Liver (tissue), 9 donors: ENCODE measurements around the gene UBA6. TPM values are rescaled to one million over a fixed set of nuclear protein-coding genes. Genes with fewer than 3 reads are reported as not detected.

Source experiments
- DNase-seq: peaks from one replicate; pipeline ENCODE4 v3.0.0-alpha.2; 2017; ENCODE audit warnings: low spot score
- H3K27ac ChIP-seq, 2 donors: one replicate each; pipeline ENCODE4 v1.7.0; 2013; ENCODE audit warnings: inconsistent platforms in 2 of 2, low read length in 2 of 2, control low read depth in 1 of 2, low read depth in 1 of 2, mild to moderate bottlenecking in 1 of 2
- H3K27me3 ChIP-seq, 4 donors: one replicate each; pipeline versions ENCODE4 v1.6.1 to v1.7.0; 2013; ENCODE audit warnings: low read length in 3 of 4, inconsistent platforms in 1 of 4, mild to moderate bottlenecking in 1 of 4, moderate library complexity in 1 of 4; ENCODE audit not compliant: control insufficient read depth in 4 of 4, insufficient read depth in 4 of 4
- H3K36me3 ChIP-seq, 4 donors: one replicate each; pipeline versions ENCODE4 v1.6.1 to v1.7.0; 2013; ENCODE audit warnings: low read length in 3 of 4, mild to moderate bottlenecking in 3 of 4, low read depth in 1 of 4, moderate library complexity in 1 of 4; ENCODE audit not compliant: control insufficient read depth in 4 of 4, insufficient read depth in 3 of 4
- H3K4me1 ChIP-seq, 4 donors: one replicate each; pipeline versions ENCODE4 v1.6.1 to v1.7.0; 2013; ENCODE audit warnings: low read length in 3 of 4, mild to moderate bottlenecking in 3 of 4, moderate library complexity in 1 of 4; ENCODE audit not compliant: control insufficient read depth in 4 of 4, insufficient read depth in 4 of 4
- H3K4me3 ChIP-seq, 3 donors: one replicate each; pipeline versions ENCODE4 v1.6.1 to v1.7.0; 2013; ENCODE audit warnings: low read length in 3 of 3, control low read depth in 1 of 3, low read depth in 1 of 3, mild to moderate bottlenecking in 1 of 3
- H3K9ac ChIP-seq, 2 donors: one replicate each; pipeline ENCODE4 v1.7.0; 2013; ENCODE audit warnings: low read length in 2 of 2, mild to moderate bottlenecking in 2 of 2, moderate library complexity in 2 of 2, control low read depth in 1 of 2, low read depth in 1 of 2
- H3K9me3 ChIP-seq, 4 donors: one replicate each; pipeline versions ENCODE4 v1.6.1 to v1.7.0; 2013; ENCODE audit warnings: low read length in 3 of 4; ENCODE audit not compliant: control insufficient read depth in 4 of 4
- EGR1 ChIP-seq, 2 donors: IDR thresholded peaks; 2 replicates each; pipeline ENCODE4 v1.6.1; 2016 to 2018; ENCODE audit warnings: antibody characterized with exemption in 2 of 2, low read depth in 2 of 2
- FOXA2 ChIP-seq: IDR thresholded peaks from 2 replicates; pipeline ENCODE4 v1.6.1; 2016; ENCODE audit warnings: antibody characterized with exemption
- GABPA ChIP-seq, 2 donors: IDR thresholded peaks in 1 of 2; conservative IDR thresholded peaks in 1 of 2; 2 replicates each; pipeline ENCODE4 v1.6.1; 2016; ENCODE audit warnings: antibody characterized with exemption in 2 of 2, mild to moderate bottlenecking in 1 of 2, moderate library complexity in 1 of 2
- HNF4A ChIP-seq, 2 donors: conservative IDR thresholded peaks; 2 replicates each; pipeline ENCODE4 v1.6.1; 2016; ENCODE audit warnings: antibody characterized with exemption in 2 of 2, mild to moderate bottlenecking in 2 of 2
- HNF4G ChIP-seq: IDR thresholded peaks from 2 replicates; pipeline ENCODE4 v1.6.1; 2016; ENCODE audit warnings: antibody characterized with exemption
- JUND ChIP-seq, 2 donors: IDR thresholded peaks; 2 replicates each; pipeline ENCODE4 v1.6.1; 2016; ENCODE audit warnings: antibody characterized with exemption in 2 of 2
- MAX ChIP-seq: IDR thresholded peaks from 2 replicates; pipeline ENCODE4 v1.6.1; 2016; ENCODE audit warnings: antibody characterized with exemption
- NR2F2 ChIP-seq: IDR thresholded peaks from 2 replicates; pipeline ENCODE4 v1.6.1; 2016; ENCODE audit warnings: antibody characterized with exemption
- RAD21 ChIP-seq, 2 donors: IDR thresholded peaks; 2 replicates each; pipeline ENCODE4 v1.6.1; 2016; ENCODE audit warnings: antibody characterized with exemption in 2 of 2, mild to moderate bottlenecking in 2 of 2
- RXRA ChIP-seq, 2 donors: IDR thresholded peaks; 2 replicates each; pipeline ENCODE4 v1.6.1; 2017 to 2018; ENCODE audit warnings: antibody characterized with exemption in 2 of 2, mild to moderate bottlenecking in 1 of 2
- SP1 ChIP-seq: IDR thresholded peaks from 2 replicates; pipeline ENCODE4 v1.6.1; 2018; ENCODE audit warnings: antibody characterized with exemption, mild to moderate bottlenecking
- TAF1 ChIP-seq: conservative IDR thresholded peaks from 2 replicates; pipeline ENCODE4 v1.6.1; 2016; ENCODE audit warnings: antibody characterized with exemption, mild to moderate bottlenecking
- YY1 ChIP-seq: IDR thresholded peaks from 2 replicates; pipeline ENCODE4 v1.6.1; 2016; ENCODE audit warnings: antibody characterized with exemption, mild to moderate bottlenecking
- WGBS: extraction: QIAGEN DNeasy Blood & Tissue Kit; methylation state at CpG from one replicate; pipeline ENCODE4 v1.1.7; 2013; 5-methylcytosine and 5-hydroxymethylcytosine counted together
- polyA plus RNA-seq, 2 donors: library from polyadenylated mRNA; stranded (reverse) in 1 of 2; unstranded in 1 of 2; fragments of 200-250 nt in 1 of 2; fragments of >200 nt in 1 of 2; fragmentation: Nextera tagmentation in 1 of 2; extraction: Ambion mirVana in 1 of 2; gene quantifications; one replicate each; pipeline versions ENCODE4 v1.2.1 to v1.2.3, GENCODE V29; 2013 to 2015
- total RNA-seq, 2 donors: library from RNA; depleted of rRNA; stranded (reverse); fragments of >200 nt; gene quantifications; one replicate each; pipeline ENCODE4 v1.2.3, GENCODE V29; 2014
- TF ChIP-seq, protein P1 (sequence below): IDR thresholded peaks from 2 replicates; pipeline ENCODE4 v1.6.1; 2016; ENCODE audit warnings: antibody characterized with exemption, mild to moderate bottlenecking
- TF ChIP-seq, protein P2 (sequence below): fragments of 150-350 bp; IDR thresholded peaks from 2 replicates; pipeline ENCODE4 v1.5.1; 2017; ENCODE audit warnings: improper control_type of control experiment, low read depth, low read length; ENCODE audit not compliant: missing input control
- TF ChIP-seq, protein P3 (sequence below): IDR thresholded peaks from 2 replicates; pipeline ENCODE4 v1.6.1; 2016; ENCODE audit warnings: antibody characterized with exemption
- TF ChIP-seq, protein P4 (sequence below): IDR thresholded peaks from 2 replicates; pipeline ENCODE4 v1.6.1; 2016; ENCODE audit warnings: antibody characterized with exemption
- donor health status: healthy.
- donor health status: healthy.
- donor health status: healthy.
- donor health status: healthy.
- donor health status: healthy.

UBA6 gene
- total and polyA plus RNA-seq, 4 donors = 8.4 to 122 (median 13.7) TPM

GRCh38 chr4:67660418-67660817, 40.5 kb downstream of the UBA6 start:
- H3K27ac ChIP-seq = no peak overlapping the region
- DNase-seq = no peak
- H3K4me1 ChIP-seq = no peaks in the 10 kb centered on the region
- H3K4me3 ChIP-seq = no peak overlapping the region
- no peaks in the 10 kb centered on the region for H3K27me3 ChIP-seq
- peaks cover 2 to 10% (median 3%) of the 10 kb centered on the region in 4 donors for H3K9me3 ChIP-seq
- H3K9ac ChIP-seq = no peak overlapping the region
- 98% methylated on average over 4 of the region's 4 CpGs for WGBS
- TF ChIP-seq SP1 = no peak
- TF ChIP-seq, protein P1, sequence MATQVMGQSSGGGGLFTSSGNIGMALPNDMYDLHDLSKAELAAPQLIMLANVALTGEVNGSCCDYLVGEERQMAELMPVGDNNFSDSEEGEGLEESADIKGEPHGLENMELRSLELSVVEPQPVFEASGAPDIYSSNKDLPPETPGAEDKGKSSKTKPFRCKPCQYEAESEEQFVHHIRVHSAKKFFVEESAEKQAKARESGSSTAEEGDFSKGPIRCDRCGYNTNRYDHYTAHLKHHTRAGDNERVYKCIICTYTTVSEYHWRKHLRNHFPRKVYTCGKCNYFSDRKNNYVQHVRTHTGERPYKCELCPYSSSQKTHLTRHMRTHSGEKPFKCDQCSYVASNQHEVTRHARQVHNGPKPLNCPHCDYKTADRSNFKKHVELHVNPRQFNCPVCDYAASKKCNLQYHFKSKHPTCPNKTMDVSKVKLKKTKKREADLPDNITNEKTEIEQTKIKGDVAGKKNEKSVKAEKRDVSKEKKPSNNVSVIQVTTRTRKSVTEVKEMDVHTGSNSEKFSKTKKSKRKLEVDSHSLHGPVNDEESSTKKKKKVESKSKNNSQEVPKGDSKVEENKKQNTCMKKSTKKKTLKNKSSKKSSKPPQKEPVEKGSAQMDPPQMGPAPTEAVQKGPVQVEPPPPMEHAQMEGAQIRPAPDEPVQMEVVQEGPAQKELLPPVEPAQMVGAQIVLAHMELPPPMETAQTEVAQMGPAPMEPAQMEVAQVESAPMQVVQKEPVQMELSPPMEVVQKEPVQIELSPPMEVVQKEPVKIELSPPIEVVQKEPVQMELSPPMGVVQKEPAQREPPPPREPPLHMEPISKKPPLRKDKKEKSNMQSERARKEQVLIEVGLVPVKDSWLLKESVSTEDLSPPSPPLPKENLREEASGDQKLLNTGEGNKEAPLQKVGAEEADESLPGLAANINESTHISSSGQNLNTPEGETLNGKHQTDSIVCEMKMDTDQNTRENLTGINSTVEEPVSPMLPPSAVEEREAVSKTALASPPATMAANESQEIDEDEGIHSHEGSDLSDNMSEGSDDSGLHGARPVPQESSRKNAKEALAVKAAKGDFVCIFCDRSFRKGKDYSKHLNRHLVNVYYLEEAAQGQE = no peak
- no peak for TF ChIP-seq HNF4A (conservative IDR thresholded peaks at IDR 0.05)
- TF ChIP-seq, protein P2, sequence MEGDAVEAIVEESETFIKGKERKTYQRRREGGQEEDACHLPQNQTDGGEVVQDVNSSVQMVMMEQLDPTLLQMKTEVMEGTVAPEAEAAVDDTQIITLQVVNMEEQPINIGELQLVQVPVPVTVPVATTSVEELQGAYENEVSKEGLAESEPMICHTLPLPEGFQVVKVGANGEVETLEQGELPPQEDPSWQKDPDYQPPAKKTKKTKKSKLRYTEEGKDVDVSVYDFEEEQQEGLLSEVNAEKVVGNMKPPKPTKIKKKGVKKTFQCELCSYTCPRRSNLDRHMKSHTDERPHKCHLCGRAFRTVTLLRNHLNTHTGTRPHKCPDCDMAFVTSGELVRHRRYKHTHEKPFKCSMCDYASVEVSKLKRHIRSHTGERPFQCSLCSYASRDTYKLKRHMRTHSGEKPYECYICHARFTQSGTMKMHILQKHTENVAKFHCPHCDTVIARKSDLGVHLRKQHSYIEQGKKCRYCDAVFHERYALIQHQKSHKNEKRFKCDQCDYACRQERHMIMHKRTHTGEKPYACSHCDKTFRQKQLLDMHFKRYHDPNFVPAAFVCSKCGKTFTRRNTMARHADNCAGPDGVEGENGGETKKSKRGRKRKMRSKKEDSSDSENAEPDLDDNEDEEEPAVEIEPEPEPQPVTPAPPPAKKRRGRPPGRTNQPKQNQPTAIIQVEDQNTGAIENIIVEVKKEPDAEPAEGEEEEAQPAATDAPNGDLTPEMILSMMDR = no peak
- no peak for TF ChIP-seq HNF4G
- TF ChIP-seq RXRA (IDR thresholded peaks at IDR 0.05) = no peak
- TF ChIP-seq EGR1 (IDR thresholded peaks at IDR 0.05; ENCODE audit: low read depth in 2 of 2) = no peak
- no peak for TF ChIP-seq YY1
- no peak for TF ChIP-seq NR2F2
- TF ChIP-seq, protein P3, sequence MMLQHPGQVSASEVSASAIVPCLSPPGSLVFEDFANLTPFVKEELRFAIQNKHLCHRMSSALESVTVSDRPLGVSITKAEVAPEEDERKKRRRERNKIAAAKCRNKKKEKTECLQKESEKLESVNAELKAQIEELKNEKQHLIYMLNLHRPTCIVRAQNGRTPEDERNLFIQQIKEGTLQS = no peak
- TF ChIP-seq, protein P4, sequence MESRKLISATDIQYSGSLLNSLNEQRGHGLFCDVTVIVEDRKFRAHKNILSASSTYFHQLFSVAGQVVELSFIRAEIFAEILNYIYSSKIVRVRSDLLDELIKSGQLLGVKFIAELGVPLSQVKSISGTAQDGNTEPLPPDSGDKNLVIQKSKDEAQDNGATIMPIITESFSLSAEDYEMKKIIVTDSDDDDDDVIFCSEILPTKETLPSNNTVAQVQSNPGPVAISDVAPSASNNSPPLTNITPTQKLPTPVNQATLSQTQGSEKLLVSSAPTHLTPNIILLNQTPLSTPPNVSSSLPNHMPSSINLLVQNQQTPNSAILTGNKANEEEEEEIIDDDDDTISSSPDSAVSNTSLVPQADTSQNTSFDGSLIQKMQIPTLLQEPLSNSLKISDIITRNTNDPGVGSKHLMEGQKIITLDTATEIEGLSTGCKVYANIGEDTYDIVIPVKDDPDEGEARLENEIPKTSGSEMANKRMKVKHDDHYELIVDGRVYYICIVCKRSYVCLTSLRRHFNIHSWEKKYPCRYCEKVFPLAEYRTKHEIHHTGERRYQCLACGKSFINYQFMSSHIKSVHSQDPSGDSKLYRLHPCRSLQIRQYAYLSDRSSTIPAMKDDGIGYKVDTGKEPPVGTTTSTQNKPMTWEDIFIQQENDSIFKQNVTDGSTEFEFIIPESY = no peak
- no peak for TF ChIP-seq RAD21 (IDR thresholded peaks at IDR 0.05)
- no peak for TF ChIP-seq JUND (IDR thresholded peaks at IDR 0.05)
- TF ChIP-seq GABPA (IDR thresholded peaks at IDR 0.05 in 1 of 2, conservative IDR thresholded peaks at IDR 0.05 in 1 of 2) = no peak
- H3K36me3 ChIP-seq = peaks cover 3 to 35% (median 31%) of the 10 kb centered on the region in 4 donors

- Histone ChIP-seq H3K4me1 (no peaks in the 10 kb centered on the region), H3K9me3 (peaks cover 2 to 10% (median 3%) of the 10 kb centered on the region in 4 donors), H3K4me3 (no peak overlapping the region), H3K36me3 (peaks cover 3 to 34% (median 28%) of the 10 kb centered on the region in 4 donors), H3K27ac (no peak overlapping the region), H3K27me3 (no peaks in the 10 kb centered on the region), H3K9ac (no peak overlapping the region)
- TF ChIP-seq GABPA (IDR thresholded peaks at IDR 0.05 in 1 of 2, conservative IDR thresholded peaks at IDR 0.05 in 1 of 2) (no peak), HNF4G (no peak), YY1 (no peak), EGR1 (IDR thresholded peaks at IDR 0.05; ENCODE audit: low read depth in 2 of 2) (no peak), RXRA (IDR thresholded peaks at IDR 0.05) (no peak), MAX (no peak), TAF1 (no peak), FOXA2 (no peak), JUND (IDR thresholded peaks at IDR 0.05) (no peak), RAD21 (IDR thresholded peaks at IDR 0.05) (no peak), SP1 (no peak)
- TF ChIP-seq, protein P3 = no peak
- TF ChIP-seq, protein P2 = no peak
- TF ChIP-seq, protein P4 = no peak
- 98% methylated on average over 2 of the region's 2 CpGs for WGBS
- no peak for DNase-seq
Measured at GRCh38 chr4:67659065-67659464, 41.9 kb downstream of the UBA6 start.
